HG03520 (cell line): ENCODE results near the gene SCPEP1.
A peak's percentile ranks its signal among the peaks of the same experiment; 100 is the strongest.
"Not testable (repeated sequence)": the region's sequence is repeated elsewhere in the genome, so short reads cannot be mapped to it uniquely, and the experiment has no call there.

Experiments
- ATAC-seq: cut with Tn5 transposase; IDR thresholded peaks from one replicate; pipeline ENCODE4 v1.9.1; 2021; ENCODE audit warnings: mild to moderate bottlenecking, moderate library complexity; ENCODE audit not compliant: unreplicated experiment

SCPEP1 gene, protein sequence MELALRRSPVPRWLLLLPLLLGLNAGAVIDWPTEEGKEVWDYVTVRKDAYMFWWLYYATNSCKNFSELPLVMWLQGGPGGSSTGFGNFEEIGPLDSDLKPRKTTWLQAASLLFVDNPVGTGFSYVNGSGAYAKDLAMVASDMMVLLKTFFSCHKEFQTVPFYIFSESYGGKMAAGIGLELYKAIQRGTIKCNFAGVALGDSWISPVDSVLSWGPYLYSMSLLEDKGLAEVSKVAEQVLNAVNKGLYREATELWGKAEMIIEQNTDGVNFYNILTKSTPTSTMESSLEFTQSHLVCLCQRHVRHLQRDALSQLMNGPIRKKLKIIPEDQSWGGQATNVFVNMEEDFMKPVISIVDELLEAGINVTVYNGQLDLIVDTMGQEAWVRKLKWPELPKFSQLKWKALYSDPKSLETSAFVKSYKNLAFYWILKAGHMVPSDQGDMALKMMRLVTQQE

DNA sequence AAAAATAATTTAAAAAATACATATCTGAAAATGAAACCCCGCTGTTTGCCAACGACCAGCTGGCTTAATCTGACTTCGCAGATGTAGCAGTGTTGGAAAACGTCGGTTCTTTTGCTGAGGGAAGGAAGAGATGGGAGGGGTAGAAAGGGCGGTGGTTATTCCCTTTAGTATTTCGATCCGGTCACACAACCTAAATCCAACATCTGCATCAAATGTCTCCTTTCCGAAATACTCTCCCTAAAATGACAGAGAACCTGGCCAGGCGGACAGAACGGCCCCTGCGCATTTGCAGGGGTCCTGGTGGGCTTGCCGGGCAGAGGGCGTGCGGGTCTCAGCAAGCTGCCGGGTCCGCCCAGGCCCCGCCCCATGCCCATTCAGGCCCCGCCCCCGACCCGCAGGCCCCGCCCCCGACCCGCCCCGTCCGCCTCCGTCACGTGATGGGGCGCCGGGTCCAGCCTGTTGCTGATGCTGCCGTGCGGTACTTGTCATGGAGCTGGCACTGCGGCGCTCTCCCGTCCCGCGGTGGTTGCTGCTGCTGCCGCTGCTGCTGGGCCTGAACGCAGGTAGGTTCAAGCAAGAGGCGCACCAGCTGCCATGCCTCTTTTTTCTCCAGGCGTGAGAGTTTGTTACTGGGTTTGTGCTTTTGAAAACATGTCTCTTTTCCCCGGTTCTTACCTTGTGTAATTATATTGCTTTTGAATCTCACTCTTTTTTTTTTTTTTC is at the start of gene SCPEP1:
SCPEP1 (plus strand) TSS at position 459 of the 723 bp plus-strand sequence; CDS start at position 488, 29 bp downstream.
- peak; percentile 53 for ATAC-seq

DNA sequence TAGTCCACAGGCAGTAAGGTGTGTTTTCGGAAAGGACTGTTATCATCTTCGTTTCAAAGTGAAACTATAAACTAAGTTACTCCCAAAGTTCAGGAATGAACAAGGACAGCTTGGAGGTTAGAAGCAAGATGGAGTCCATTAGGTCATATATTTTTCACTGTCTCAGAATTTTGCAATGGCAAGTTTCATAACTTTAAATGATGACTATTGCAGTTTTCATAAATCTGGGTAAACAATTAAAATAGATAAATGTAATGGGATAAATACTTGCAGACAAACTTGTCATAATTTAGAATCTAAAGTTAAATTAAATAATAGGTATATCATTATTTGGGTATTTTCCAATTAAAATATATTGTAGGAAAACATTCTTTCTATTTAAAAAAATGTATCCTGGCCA is 49.3 kb upstream of the SCPEP1 start:
- no peak for ATAC-seq

DNA sequence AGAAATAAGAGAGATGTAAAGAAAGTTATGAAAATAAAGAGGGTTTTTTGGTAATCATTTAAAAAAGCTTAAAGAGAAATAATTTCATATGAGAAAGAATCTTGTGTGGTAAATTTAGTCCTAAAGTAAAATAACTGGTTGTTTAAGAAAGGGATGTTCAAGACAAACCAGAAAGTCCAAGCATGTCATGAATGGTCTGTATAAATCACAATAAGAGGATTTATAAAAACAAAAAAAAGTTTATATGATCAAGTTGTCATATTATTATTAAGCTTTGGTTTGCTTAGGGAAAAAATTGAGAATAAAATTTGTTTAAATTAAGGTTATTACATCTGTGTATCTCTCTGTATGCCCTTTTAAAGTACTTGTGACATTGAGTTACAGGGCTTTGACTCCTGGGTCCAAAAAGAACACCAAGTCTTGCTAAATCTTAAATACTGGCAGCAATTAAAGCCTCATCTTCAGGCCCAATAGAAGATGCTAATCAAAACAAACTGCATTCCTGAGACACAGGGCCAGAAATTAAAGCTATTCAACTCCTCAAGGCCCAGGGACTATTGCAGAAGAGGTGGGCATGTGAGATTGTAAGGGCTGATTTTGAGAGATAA is 48.5 kb upstream of the SCPEP1 start:
- ATAC-seq: no peak

- ATAC-seq: no peak
Observed at GRCh38 chr17:56930739-56931337, 47.1 kb upstream of the SCPEP1 start.

- no peak for ATAC-seq
Observed at GRCh38 chr17:56933151-56933745, 44.7 kb upstream of the SCPEP1 start.

DNA sequence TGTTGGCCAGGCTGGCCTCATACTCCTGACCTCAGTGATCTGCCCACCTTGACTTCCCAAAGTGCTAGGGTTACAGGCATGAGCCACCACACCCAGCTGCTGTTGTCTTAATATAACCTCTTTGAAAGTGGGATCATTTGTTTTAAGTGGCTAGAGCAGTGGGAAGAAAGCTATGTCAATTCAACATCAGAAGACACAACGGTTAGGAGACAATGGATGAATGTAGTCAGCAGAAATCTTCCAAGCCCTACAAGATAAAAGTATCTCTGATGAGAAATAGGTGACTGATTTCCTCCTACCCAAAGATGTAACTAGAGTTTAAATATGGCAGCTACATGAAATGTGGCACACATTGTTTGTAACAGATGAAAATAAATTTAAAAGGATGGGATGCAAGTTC is 44.1 kb upstream of the SCPEP1 start:
- ATAC-seq: no peak

- no peak for ATAC-seq
Observed at GRCh38 chr17:56934280-56934679, 43.7 kb upstream of the SCPEP1 start.

DNA sequence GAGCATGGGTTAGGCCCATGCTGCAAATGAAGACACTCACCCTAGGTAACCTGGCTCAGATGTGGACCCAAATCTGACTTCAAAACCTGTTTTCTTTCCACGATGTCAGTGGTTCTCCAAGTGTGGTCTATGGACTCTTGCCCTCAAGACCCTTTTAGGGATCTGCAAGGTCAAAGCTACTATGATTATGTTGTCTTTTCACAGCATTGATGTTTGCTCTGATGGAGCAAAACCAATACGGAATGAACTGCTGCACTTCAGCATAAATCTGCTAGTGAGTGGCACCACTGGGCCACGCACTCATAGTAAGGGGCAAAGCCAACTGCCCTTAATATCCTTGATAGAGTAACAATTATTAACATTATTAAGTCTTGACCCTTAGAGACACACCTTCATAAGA is 42.5 kb upstream of the SCPEP1 start:
- ATAC-seq: no peak

GRCh38 chr17:56936697-56937322 is 41.1 kb upstream of the SCPEP1 start:
- no peak for ATAC-seq

DNA sequence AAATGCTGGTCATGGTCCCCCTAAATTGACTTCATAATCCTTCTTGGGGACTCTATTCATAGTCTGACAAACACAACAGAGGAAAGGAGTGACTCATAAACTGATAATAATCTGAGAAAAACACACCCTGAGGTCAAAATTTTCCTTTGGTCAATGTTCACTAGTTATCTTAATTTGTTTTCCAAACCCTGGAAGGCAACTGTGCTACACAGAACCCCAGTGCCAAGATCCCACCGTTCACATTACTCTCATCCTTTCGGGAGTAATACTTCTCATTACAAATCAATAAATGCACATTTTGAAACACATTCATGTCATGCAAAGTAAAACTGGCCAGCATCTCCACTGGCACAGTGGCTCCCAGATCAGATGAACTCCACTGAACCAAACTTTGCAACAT is 40.2 kb upstream of the SCPEP1 start:
- ATAC-seq: no peak

- ATAC-seq: not testable (repeated sequence)
Observed at GRCh38 chr17:56938206-56938605, 39.7 kb upstream of the SCPEP1 start.

GRCh38 chr17:56939869-56940484 is 38.0 kb upstream of the SCPEP1 start:
- no peak for ATAC-seq

DNA sequence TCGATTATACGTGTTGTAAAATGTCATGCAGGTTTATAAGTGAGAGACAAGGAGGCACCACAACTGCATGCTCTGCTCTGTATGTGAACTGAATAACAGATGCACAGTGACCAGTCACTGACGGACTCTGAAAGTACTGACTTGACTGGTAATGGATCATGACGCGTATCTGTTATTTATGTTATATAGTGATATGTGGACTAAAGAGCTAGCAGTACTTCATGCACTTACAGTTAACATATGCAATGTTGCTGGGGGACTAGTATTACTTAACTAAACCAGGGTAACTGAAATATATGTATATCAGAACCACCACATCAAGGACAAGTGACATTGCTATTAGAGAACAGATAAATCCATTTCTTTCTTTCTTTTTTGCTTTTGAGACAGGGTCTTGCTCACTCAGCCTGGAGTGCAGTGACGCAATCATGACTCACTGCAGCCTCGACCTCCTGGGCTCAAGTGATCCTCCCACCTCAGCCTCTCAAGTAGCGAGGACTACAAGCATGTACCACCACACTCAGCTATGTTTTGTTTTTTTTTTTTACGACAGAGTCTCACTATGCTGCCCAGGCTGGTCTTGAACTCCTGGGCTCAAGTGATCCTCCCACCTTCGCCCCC is 34.3 kb upstream of the SCPEP1 start:
- no peak for ATAC-seq

- ATAC-seq: no peak
Observed at GRCh38 chr17:56945938-56946505, 31.9 kb upstream of the SCPEP1 start.

GRCh38 chr17:56947741-56948140 is 30.2 kb upstream of the SCPEP1 start:
- no peak for ATAC-seq

DNA sequence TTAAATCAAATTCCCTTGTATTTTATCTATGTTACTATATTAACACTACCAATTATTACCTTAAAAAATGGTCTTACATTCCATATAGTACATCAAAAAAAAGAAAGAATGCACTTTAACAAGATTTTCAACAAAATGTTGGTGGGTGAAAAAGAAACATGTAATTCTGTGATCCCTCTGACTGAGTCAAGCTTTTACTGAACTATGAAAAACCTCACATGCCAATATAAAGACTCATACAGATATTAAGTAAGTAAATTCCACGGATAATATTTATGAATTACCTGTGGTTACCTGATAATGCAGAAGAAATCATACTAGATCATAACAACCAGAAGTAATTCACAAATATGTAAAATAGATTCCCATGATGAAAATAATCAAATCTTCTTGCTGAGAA is 29.4 kb upstream of the SCPEP1 start:
- no peak for ATAC-seq

- no peak for ATAC-seq
Observed at GRCh38 chr17:56949595-56949994, 28.3 kb upstream of the SCPEP1 start.

DNA sequence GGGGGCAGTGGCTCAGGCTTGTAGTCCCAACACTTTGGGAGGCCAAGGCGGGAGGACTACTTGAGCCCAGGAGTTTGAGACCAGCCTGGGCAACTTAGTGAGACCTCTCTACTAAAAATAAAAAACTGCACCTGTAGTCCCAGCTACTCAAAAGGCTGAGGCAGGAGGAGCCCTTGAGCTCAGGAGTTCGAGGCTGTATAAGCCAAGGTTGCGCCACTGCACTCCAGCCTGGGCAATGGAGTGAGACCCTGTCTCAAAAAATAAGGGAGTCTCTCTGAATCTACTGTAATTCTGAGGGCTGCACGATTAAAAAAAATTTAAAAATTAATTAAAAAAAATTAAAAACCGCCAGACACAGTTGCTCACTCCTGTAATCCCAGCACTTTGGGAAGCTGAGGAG is 20.9 kb upstream of the SCPEP1 start:
- ATAC-seq: no peak
